Bronchial smooth muscle cell (primary cell): ENCODE data around the gene PRUNE2. TPM values are rescaled to one million over a fixed set of nuclear protein-coding genes. Genes with fewer than 3 reads are reported as not detected.

Experiments
- total RNA-seq: library from RNA; depleted of rRNA; stranded (reverse); fragments of >200 nt; gene quantifications from 2 replicates; pipeline ENCODE4 v1.2.1, GENCODE V29; 2014

PRUNE2 gene, protein sequence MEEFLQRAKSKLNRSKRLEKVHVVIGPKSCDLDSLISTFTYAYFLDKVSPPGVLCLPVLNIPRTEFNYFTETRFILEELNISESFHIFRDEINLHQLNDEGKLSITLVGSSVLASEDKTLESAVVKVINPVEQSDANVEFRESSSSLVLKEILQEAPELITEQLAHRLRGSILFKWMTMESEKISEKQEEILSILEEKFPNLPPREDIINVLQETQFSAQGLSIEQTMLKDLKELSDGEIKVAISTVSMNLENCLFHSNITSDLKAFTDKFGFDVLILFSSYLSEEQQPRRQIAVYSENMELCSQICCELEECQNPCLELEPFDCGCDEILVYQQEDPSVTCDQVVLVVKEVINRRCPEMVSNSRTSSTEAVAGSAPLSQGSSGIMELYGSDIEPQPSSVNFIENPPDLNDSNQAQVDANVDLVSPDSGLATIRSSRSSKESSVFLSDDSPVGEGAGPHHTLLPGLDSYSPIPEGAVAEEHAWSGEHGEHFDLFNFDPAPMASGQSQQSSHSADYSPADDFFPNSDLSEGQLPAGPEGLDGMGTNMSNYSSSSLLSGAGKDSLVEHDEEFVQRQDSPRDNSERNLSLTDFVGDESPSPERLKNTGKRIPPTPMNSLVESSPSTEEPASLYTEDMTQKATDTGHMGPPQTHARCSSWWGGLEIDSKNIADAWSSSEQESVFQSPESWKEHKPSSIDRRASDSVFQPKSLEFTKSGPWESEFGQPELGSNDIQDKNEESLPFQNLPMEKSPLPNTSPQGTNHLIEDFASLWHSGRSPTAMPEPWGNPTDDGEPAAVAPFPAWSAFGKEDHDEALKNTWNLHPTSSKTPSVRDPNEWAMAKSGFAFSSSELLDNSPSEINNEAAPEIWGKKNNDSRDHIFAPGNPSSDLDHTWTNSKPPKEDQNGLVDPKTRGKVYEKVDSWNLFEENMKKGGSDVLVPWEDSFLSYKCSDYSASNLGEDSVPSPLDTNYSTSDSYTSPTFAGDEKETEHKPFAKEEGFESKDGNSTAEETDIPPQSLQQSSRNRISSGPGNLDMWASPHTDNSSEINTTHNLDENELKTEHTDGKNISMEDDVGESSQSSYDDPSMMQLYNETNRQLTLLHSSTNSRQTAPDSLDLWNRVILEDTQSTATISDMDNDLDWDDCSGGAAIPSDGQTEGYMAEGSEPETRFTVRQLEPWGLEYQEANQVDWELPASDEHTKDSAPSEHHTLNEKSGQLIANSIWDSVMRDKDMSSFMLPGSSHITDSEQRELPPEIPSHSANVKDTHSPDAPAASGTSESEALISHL (N-terminal part only)
- total RNA-seq = 11.3 and 11.8 TPM in 2 replicates

DNA sequence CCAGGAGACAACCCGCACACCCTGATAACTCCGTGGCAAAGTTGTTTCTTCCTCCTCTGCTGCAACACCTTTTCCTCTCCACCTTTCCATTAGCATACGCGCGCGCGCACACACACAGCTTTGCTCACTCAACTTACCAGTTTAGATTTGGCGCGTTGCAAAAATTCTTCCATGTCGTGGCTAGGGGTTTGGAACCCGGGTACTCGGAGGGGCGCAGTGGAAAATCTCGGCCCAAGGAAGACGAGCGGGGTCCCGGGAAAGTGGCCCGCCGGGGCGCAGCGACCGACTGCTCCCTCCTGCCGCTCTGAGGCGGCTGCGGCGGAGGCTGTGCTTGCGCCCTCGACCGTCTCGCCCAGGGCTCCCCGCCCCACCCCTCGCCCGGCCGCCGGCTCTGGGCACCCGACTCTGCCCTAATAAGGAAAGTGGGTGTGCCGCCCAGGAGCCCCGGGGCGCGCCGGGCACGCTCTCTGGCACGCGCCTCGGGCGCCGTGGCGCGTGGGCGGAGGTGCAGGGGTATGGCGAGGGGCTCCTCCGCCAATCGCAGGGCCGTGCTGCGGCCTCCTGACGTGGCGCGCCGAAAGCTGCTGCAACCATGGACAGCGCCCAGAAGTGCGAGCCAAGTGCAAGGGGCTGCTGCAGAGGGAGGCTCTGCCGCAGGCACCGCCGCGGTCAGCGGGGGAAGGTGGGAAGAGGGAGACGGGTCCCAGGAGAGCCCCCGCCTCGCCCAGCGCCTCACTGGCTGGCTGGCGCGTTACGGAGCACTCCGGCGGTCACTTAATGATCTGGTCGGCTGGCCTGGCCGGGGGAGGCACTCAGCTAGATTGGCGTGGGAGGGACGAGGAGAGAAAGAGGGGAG, at the start of gene PRUNE2:
Gene PRUNE2 (minus strand): TSS at position 324 of the 856 bp plus-strand sequence. CDS start 151 bp downstream, at position 173.

GRCh38 chr9:76764138-76764537, 141.8 kb downstream of the PRUNE2 start, which contains the start of gene PCA3:
Gene PCA3 (plus strand): TSS chr9:76764438.

Other genes starting within 250 kb of the PRUNE2 start
- under 0.01 and 0.26 TPM in 2 replicates for gene PCA3, start 141.7 kb downstream of the PRUNE2 start, total RNA-seq
- not detected in 2 replicates for gene FOXB2, start 113.5 kb upstream of the PRUNE2 start, total RNA-seq